ENCODE results near the gene ERF. TPM values are rescaled to one million over a fixed set of nuclear protein-coding genes. Genes with fewer than 3 reads are reported as not detected.

The ERF gene
- total and polyA plus RNA-seq, 2 donors (not counting 1 experiment from before 2014, with no cell fraction given) = 48.6 to 51.5 TPM

GRCh38 chr19:42293540-42293939, 38.6 kb upstream of the ERF start:
- no peak for ATAC-seq (ENCODE audit: low read depth)
- 97% methylated on average over 13 of the region's 17 CpGs for WGBS (ENCODE audit: insufficient coverage)

More at GRCh38 chr19:42293540-42293939, 38.6 kb upstream of the ERF start:
- Histone ChIP-seq H3K79me2 (ENCODE audit: control insufficient read depth, insufficient read depth, low read length) (no peaks in the 10 kb centered on the region), H3K4me2 (replicated peaks; ENCODE audit: low read depth, low read length, poor library complexity, severe bottlenecking) (no peak overlapping the region), H3K9me3 (ENCODE audit: control extremely low read depth in 1 of 3, control insufficient read depth in 2 of 3, insufficient read depth in 1 of 3, low read length in 2 of 3) (no peaks in the 10 kb centered on the region), H3K36me3 (replicated peaks in 1 of 2; ENCODE audit: control extremely low read depth in 1 of 2, control insufficient read depth in 1 of 2, extremely low read depth in 1 of 2, insufficient read depth in 2 of 2, low read length in 1 of 2) (peaks cover 1 to 62% of the 10 kb centered on the region in 2 experiments), H4K20me1 (ENCODE audit: control insufficient read depth, insufficient read depth, low read length, poor library complexity, severe bottlenecking) (peaks cover 20% of the 10 kb centered on the region), H3K4me1 (ENCODE audit: control insufficient read depth in 2 of 2, insufficient read depth in 2 of 2, low read length in 2 of 2) (peaks cover 3 to 10% of the 10 kb centered on the region in 2 donors), H3K4me3 (ENCODE audit: control extremely low read depth in 1 of 5, extremely low read depth in 1 of 5, insufficient read depth in 1 of 5, low read depth in 2 of 5, low read length in 4 of 5) (no peak overlapping the region), H3K9ac (ENCODE audit: low read length) (no peak overlapping the region), H3K27me3 (replicated peaks in 1 of 4; ENCODE audit: control extremely low read depth in 1 of 4, control insufficient read depth in 3 of 4, insufficient read depth in 4 of 4, low read length in 3 of 4) (no peaks in the 10 kb centered on the region), H2AFZ (ENCODE audit: insufficient read depth, low read depth, low read length, poor library complexity, severe bottlenecking) (no peak overlapping the region), H3K27ac (ENCODE audit: low read length in 2 of 2) (no peak overlapping the region)
- no peak overlapping the region for H3K27ac Mint-ChIP-seq
- no peaks in the 10 kb centered on the region for H3K9me3 Mint-ChIP-seq (ENCODE audit: insufficient read depth)
- no peak overlapping the region for H3K4me3 Mint-ChIP-seq
- intact Hi-C loops (cut with micrococcal nuclease) = no loop called here
- no peaks in the 10 kb centered on the region for H3K27me3 Mint-ChIP-seq
- CTCF ChIA-PET = interaction anchor here (1.0 to 2.3 kb wide), 4 partner anchors 11 to 161 kb away, joined by 3 to 6 read pairs (median 4); partner anchors contain the start of gene POU2F2
- POLR2A ChIA-PET = interaction anchor here (0.7 kb wide), 1 partner anchor 25 kb away, joined by 4 read pairs; the partner anchor contains the start of gene CIC
- TF ChIP-seq CTCF (IDR thresholded peaks at IDR 0.05) (no peak), EZH2 (IDR thresholded peaks at IDR 0.05; ENCODE audit: borderline replicate concordance, insufficient read depth, low read depth, low read length, poor library complexity, severe bottlenecking) (no peak)
- peaks cover 11% of the 10 kb centered on the region for H3K4me1 Mint-ChIP-seq
- no peak for DNase-seq

All from B cell (primary cell).